ENCODE data around the gene LRRC43.

LRRC43 gene

GRCh38 chr12:122228092-122228491, 45.2 kb downstream of the LRRC43 start:
- no peak for DNase-seq

GRCh38 chr12:122230798-122231197, 47.9 kb downstream of the LRRC43 start:
- DNase-seq = no peak

- no peak for DNase-seq
Measured at GRCh38 chr12:122232691-122233090, 49.8 kb downstream of the LRRC43 start.

- DNase-seq = no peak
Measured at GRCh38 chr12:122235741-122236140, 52.8 kb downstream of the LRRC43 start.

- no peak for DNase-seq
Measured at GRCh38 chr12:122238861-122239260, 55.9 kb downstream of the LRRC43 start.

- DNase-seq = no peak
Measured at GRCh38 chr12:122243965-122244364, 61.0 kb downstream of the LRRC43 start.

- DNase-seq = no peak
Measured at GRCh38 chr12:122244565-122245371, 61.8 kb downstream of the LRRC43 start.

- no peak for DNase-seq
Measured at GRCh38 chr12:122245553-122245952, 62.6 kb downstream of the LRRC43 start.

- DNase-seq = no peak
Measured at GRCh38 chr12:122250047-122250446, 67.1 kb downstream of the LRRC43 start.

- no peak for DNase-seq
Measured at GRCh38 chr12:122250536-122250935, 67.6 kb downstream of the LRRC43 start.
